ENCODE measurements around the gene KRT35.

- no peak for TF ChIP-seq CTCF (IDR thresholded peaks at IDR 0.05 in 4 of 5, conservative IDR thresholded peaks at IDR 0.05 in 1 of 5)
- TF ChIP-seq POLR2A (IDR thresholded peaks at IDR 0.05): no peak
These were observed 815 bp downstream of the KRT35 start for GRCh38 chr17:41480136-41480535.

Measured in gastrocnemius medialis (tissue), 4 donors.